ENCODE data around the gene TFAP2E.

- TF ChIP-seq POLR2A (IDR thresholded peaks at IDR 0.05) (no peak), CTCF (IDR thresholded peaks at IDR 0.05 in 8 of 11, conservative IDR thresholded peaks at IDR 0.05 in 3 of 11) (no peak), POLR2AphosphoS5 (IDR thresholded peaks at IDR 0.05) (no peak)
These were observed 42.2 kb upstream of the TFAP2E start for GRCh38 chr1:35530946-35531345.

All from spleen (tissue), 7 donors.